ENCODE results near the gene TRIM31. TPM values are rescaled to one million over a fixed set of nuclear protein-coding genes. Genes with fewer than 3 reads are reported as not detected.
A peak's percentile ranks its signal among the peaks of the same experiment; 100 is the strongest.

Gene TRIM31
- total RNA-seq, 1 experiment from 2014 or later, result not detected

DNA sequence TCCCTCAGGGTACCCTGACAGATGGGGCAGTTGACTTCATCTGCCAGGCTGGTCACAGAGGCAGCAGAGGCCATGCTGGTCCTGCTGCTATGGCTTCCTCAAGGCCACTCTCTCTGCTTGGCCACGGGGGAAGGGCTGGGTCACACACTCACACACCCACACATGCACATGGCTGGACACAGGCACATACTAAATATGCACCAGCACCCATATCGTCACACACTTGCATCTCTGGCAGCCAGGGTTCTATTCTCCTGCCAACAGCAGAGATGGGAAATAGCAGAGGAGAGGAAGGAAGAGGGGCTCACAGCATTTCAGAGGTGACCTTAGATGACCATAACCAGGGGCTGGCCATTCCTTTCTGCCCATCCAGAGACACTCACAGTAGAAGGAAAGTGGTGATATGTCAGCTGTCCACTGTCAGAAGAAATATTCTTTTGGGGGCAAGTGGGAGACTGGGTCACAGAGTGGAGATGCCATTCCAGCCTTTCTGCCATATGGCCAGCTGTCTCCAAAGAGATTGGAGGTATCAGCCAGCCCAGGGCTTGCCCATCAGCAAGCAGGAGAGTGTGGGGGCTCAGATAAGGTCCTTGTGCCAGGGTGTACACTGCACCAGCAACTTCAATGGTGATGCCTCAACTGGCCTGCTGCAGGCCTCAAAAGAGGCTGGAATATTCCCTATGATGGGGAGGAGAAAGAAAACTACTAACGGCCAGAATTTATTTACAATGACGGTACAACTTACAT lies 48.1 kb upstream of the TRIM31 start, which contains the start of gene TRIM10:
Gene TRIM10, minus strand, starts transcription at position 427 of the 747 bp plus-strand sequence. Its CDS starts 353 bp downstream, at position 74.
- H3K27ac Mint-ChIP-seq, result no peak within 1 kb of the TSS

More for the DNA sequence above, 48.1 kb upstream of the TRIM31 start, which contains the start of gene TRIM10:
- Histone ChIP-seq H3T11ph (ENCODE audit: low read length) (no peak within 1 kb of the TSS), H3K56ac (ENCODE audit: insufficient read length, low read depth, low read length) (no peak within 1 kb of the TSS), H2BK20ac (ENCODE audit: low read depth, low read length, poor library complexity, severe bottlenecking) (no peak within 1 kb of the TSS), H4K91ac (ENCODE audit: insufficient read length, low read depth, low read length) (no peak within 1 kb of the TSS), H3K18ac (ENCODE audit: insufficient read length, low read depth, low read length) (no peak within 1 kb of the TSS), H3K9ac (ENCODE audit: extremely low read depth, insufficient read length, low read length) (no peak within 1 kb of the TSS), H3K4me1 (ENCODE audit: insufficient read depth, low read length) (peaks cover 3% of the 10 kb centered on the region; the same call in 1 of the 2 replicates), H4K20me1 (ENCODE audit: control insufficient read depth, insufficient read depth, insufficient read length) (no peaks in the 10 kb centered on the region), H3K4ac (ENCODE audit: low read depth, low read length) (no peak within 1 kb of the TSS), H2BK5ac (ENCODE audit: insufficient read length, low read length) (no peak within 1 kb of the TSS), H3K9me3 (ENCODE audit: control insufficient read depth, low read depth, low read length) (no peaks in the 10 kb centered on the region), H4K5ac (ENCODE audit: insufficient read length, low read depth, low read length) (no peak within 1 kb of the TSS), H3K23ac (ENCODE audit: insufficient read length, low read depth, low read length) (no peak within 1 kb of the TSS), H2BK12ac (ENCODE audit: insufficient read length, low read depth, low read length) (no peak within 1 kb of the TSS), H2BK120ac (ENCODE audit: low read depth, low read length, poor library complexity, severe bottlenecking) (no peak within 1 kb of the TSS), H2BK15ac (ENCODE audit: low read depth, low read length) (no peak within 1 kb of the TSS), H3K79me2 (ENCODE audit: insufficient read depth, low read length) (no peaks in the 10 kb centered on the region), H3K14ac (ENCODE audit: insufficient read depth, low read length) (no peak within 1 kb of the TSS; the same call in 1 of the 2 replicates), H3K23me2 (ENCODE audit: insufficient read length, low read depth, low read length, poor library complexity, severe bottlenecking) (no peaks in the 10 kb centered on the region), H2AK5ac (ENCODE audit: insufficient read length, low read length) (no peak within 1 kb of the TSS), H3K79me1 (ENCODE audit: insufficient read depth, low read depth, low read length, poor library complexity, severe bottlenecking) (no peaks in the 10 kb centered on the region), H4K8ac (replicated peaks; ENCODE audit: insufficient read length, low read depth, low read length) (peak within 1 kb of the TSS; percentile 51), H3K27ac (ENCODE audit: insufficient read length, low read depth, low read length) (no peak within 1 kb of the TSS), H3K4me2 (ENCODE audit: insufficient read depth, insufficient read length, low read length) (no peak within 1 kb of the TSS), H3K27me3 (ENCODE audit: insufficient read depth, low read length) (no peaks in the 10 kb centered on the region), H2AFZ (ENCODE audit: low read length) (no peak within 1 kb of the TSS)
- Mint-ChIP-seq H3K27me3 (ENCODE audit: low read depth) (peaks cover 48% of the 10 kb centered on the region), H3K36me3 (ENCODE audit: insufficient read depth in 1 of 3, low read depth in 3 of 3) (no peaks in the 10 kb centered on the region), H3K4me3 (no peak within 1 kb of the TSS), H3K4me1 (no peaks in the 10 kb centered on the region), H3K9me3 (no peaks in the 10 kb centered on the region)
- TF ChIP-seq, protein P1, sequence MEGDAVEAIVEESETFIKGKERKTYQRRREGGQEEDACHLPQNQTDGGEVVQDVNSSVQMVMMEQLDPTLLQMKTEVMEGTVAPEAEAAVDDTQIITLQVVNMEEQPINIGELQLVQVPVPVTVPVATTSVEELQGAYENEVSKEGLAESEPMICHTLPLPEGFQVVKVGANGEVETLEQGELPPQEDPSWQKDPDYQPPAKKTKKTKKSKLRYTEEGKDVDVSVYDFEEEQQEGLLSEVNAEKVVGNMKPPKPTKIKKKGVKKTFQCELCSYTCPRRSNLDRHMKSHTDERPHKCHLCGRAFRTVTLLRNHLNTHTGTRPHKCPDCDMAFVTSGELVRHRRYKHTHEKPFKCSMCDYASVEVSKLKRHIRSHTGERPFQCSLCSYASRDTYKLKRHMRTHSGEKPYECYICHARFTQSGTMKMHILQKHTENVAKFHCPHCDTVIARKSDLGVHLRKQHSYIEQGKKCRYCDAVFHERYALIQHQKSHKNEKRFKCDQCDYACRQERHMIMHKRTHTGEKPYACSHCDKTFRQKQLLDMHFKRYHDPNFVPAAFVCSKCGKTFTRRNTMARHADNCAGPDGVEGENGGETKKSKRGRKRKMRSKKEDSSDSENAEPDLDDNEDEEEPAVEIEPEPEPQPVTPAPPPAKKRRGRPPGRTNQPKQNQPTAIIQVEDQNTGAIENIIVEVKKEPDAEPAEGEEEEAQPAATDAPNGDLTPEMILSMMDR (conservative IDR thresholded peaks at IDR 0.05), result no peak
- WGBS (ENCODE audit: extremely low coverage, insufficient read length, low lambda C conversion rate), result no CpG with 5 or more reads among the region's 4 CpGs
- DNase-seq, result no peak
